Keratinocyte (primary cell): ENCODE data around the gene SDK1. TPM values are rescaled to one million over a fixed set of nuclear protein-coding genes. Genes with fewer than 3 reads are reported as not detected.

Experiments used
- DNase-seq: peaks from one replicate; pipeline ENCODE4 v3.0.0-alpha.2; 2011; ENCODE audit warnings: low read depth, missing footprints, low spot score
- FAIRE-seq: peaks from 2 replicates; lab custom pipeline; 2011; peaks lifted over from hg19 to GRCh38; lab: Jason Lieb, UNC
- H2AFZ ChIP-seq: 2 replicates; pipeline ENCODE4 v1.6.0; 2012; ENCODE audit warnings: low read length, control low read depth, inconsistent platforms; ENCODE audit not compliant: control insufficient read depth
- H3K27ac ChIP-seq: 2 replicates; pipeline ENCODE4 v1.5.1; 2011; ENCODE audit warnings: low read length; ENCODE audit not compliant: control insufficient read depth, insufficient read depth
- H3K27me3 ChIP-seq: 3 replicates; pipeline ENCODE4 v1.6.0; 2011; ENCODE audit warnings: low read length; ENCODE audit not compliant: control insufficient read depth, insufficient read depth; ENCODE audit errors: extremely low read depth
- H3K36me3 ChIP-seq, 2 experiments: 2 replicates in 1 of 2; 3 replicates in 1 of 2; pipeline ENCODE4 v1.5.1; 2011; ENCODE audit warnings: low read length in 2 of 2, mild to moderate bottlenecking in 1 of 2; ENCODE audit not compliant: control insufficient read depth in 2 of 2, insufficient read depth in 2 of 2; ENCODE audit errors: extremely low read depth in 1 of 2
- H3K4me1 ChIP-seq: 3 replicates; pipeline ENCODE4 v1.5.1; 2011; ENCODE audit warnings: low read length; ENCODE audit not compliant: control insufficient read depth, insufficient read depth; ENCODE audit errors: extremely low read depth
- H3K4me2 ChIP-seq: 3 replicates; pipeline ENCODE4 v1.6.0; 2011; ENCODE audit warnings: low read depth, low read length; ENCODE audit not compliant: control insufficient read depth, insufficient read depth; ENCODE audit errors: extremely low read depth
- H3K4me3 ChIP-seq, 3 experiments: fragments of 200-600 bp in 1 of 3; sonication (generic) in 1 of 3; 2 replicates in 2 of 3; 3 replicates in 1 of 3; pipeline ENCODE4 v1.5.1; 2011 to 2016; ENCODE audit warnings: low read length in 3 of 3, mild to moderate bottlenecking in 3 of 3, control low read depth in 2 of 3, inconsistent platforms in 1 of 3, low read depth in 1 of 3, mixed read lengths in 1 of 3, mixed run types in 1 of 3, moderate library complexity in 1 of 3; ENCODE audit not compliant: control insufficient read depth in 2 of 3, insufficient read depth in 2 of 3; ENCODE audit errors: extremely low read depth in 1 of 3
- H3K79me2 ChIP-seq: 2 replicates; pipeline ENCODE4 v1.6.0; 2012; ENCODE audit warnings: low read length; ENCODE audit not compliant: control insufficient read depth, insufficient read depth
- H3K9ac ChIP-seq: 3 replicates; pipeline ENCODE4 v1.6.0; 2011; ENCODE audit warnings: low read length; ENCODE audit not compliant: control insufficient read depth, insufficient read depth; ENCODE audit errors: extremely low read depth
- H3K9me1 ChIP-seq: 3 replicates; pipeline ENCODE4 v1.6.0; 2011; ENCODE audit warnings: low read length; ENCODE audit not compliant: control insufficient read depth, insufficient read depth; ENCODE audit errors: extremely low read depth
- H3K9me3 ChIP-seq: 2 replicates; pipeline ENCODE4 v1.5.1; 2012; ENCODE audit warnings: low read depth, low read length; ENCODE audit not compliant: control insufficient read depth
- H4K20me1 ChIP-seq: 3 replicates; pipeline ENCODE4 v1.6.0; 2011; ENCODE audit warnings: low read length; ENCODE audit not compliant: control insufficient read depth, insufficient read depth; ENCODE audit errors: extremely low read depth
- CTCF ChIP-seq, 3 experiments: IDR thresholded peaks in 1 of 3; conservative IDR thresholded peaks in 1 of 3; optimal IDR thresholded peaks in 1 of 3; 2 replicates in 2 of 3; 3 replicates in 1 of 3; pipeline versions ENCODE3 to v1.5.1; 2011; ENCODE audit warnings: low read length in 3 of 3, mild to moderate bottlenecking in 3 of 3, moderate library complexity in 2 of 3, control low read depth in 1 of 3, inconsistent platforms in 1 of 3; ENCODE audit not compliant: insufficient read depth in 2 of 3; ENCODE audit errors: extremely low read depth in 1 of 3
- EZH2 ChIP-seq: IDR thresholded peaks from one replicate; pipeline ENCODE4 v1.6.1; 2012; ENCODE audit warnings: inconsistent platforms, mild to moderate bottlenecking, low read length, moderate library complexity
- dilution Hi-C: fragments of 300-500 bp; cut with MboI; formaldehyde crosslinking; loops from one replicate; pipeline ENCODE4 v1.7.0; 2020; ENCODE audit warnings: low sequenced_read_pairs; ENCODE audit not compliant: extremely low pct_ligation_motif_present
- polyA plus RNA-seq, 5 experiments: library from polyadenylated mRNA; depleted of rRNA in 3 of 5; stranded (reverse) in 3 of 5; stranded (forward) in 1 of 5; unstranded in 1 of 5; fragments of >200 nt; gene quantifications; 1 replicate in 1 of 5; 2 replicates in 3 of 5; 3 replicates in 1 of 5; pipeline versions ENCODE4 v1.2.1 to v1.2.3, GENCODE V29; 2011 to 2012; ENCODE audit warnings: missing spikeins in 2 of 5, low read depth in 1 of 5, low replicate concordance in 1 of 5

SDK1 gene
- polyA plus RNA-seq, 1 donor (not counting 4 experiments of a cell fraction or from before 2014, with no cell fraction given) = 0.66 TPM

DNA sequence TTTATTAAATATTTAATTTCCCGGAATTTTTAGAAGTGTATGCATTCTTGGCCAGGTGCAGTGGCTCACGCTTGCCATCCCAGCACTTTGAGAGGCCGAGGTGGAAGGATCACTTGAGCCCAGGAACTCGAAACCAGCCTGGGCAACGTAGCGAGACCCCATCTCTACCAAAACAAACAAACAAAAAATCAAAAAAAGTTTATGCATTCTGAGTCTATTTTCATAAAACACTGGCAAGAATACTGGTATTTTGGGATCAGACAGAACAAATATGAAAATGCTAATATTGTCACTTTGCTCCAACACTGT lies 940.2 kb downstream of the SDK1 start:
- Histone ChIP-seq H2AFZ (no peak overlapping the region), H3K9me1 (no peaks in the 10 kb centered on the region), H3K9me3 (no peaks in the 10 kb centered on the region), H3K36me3 (no peaks in the 10 kb centered on the region), H4K20me1 (no peaks in the 10 kb centered on the region), H3K9ac (no peak overlapping the region), H3K27ac (no peak overlapping the region), H3K4me2 (no peak overlapping the region), H3K4me3 (no peak overlapping the region), H3K4me1 (no peaks in the 10 kb centered on the region), H3K27me3 (no peaks in the 10 kb centered on the region), H3K79me2 (no peaks in the 10 kb centered on the region)
- dilution Hi-C loops = no loop called here
- no peak for TF ChIP-seq CTCF (optimal IDR thresholded peaks at IDR 0.05 in 1 of 3, IDR thresholded peaks at IDR 0.05 in 1 of 3, conservative IDR thresholded peaks at IDR 0.05 in 1 of 3; ENCODE audit: extremely low read depth in 1 of 3, insufficient read depth in 2 of 3, low read length in 3 of 3)
- TF ChIP-seq EZH2 = no peak
- no peak for FAIRE-seq
- DNase-seq = no peak

- TF ChIP-seq CTCF (optimal IDR thresholded peaks at IDR 0.05 in 1 of 3, IDR thresholded peaks at IDR 0.05 in 1 of 3, conservative IDR thresholded peaks at IDR 0.05 in 1 of 3; ENCODE audit: extremely low read depth in 1 of 3, insufficient read depth in 2 of 3, low read length in 3 of 3) (no peak), EZH2 (no peak)
- Histone ChIP-seq H3K79me2 (no peaks in the 10 kb centered on the region), H2AFZ (no peak overlapping the region), H3K27me3 (no peaks in the 10 kb centered on the region), H3K9me3 (no peaks in the 10 kb centered on the region), H3K4me3 (no peak overlapping the region), H3K36me3 (no peaks in the 10 kb centered on the region), H3K4me2 (no peak overlapping the region), H3K9me1 (no peaks in the 10 kb centered on the region), H3K27ac (no peak overlapping the region), H4K20me1 (no peaks in the 10 kb centered on the region), H3K9ac (no peak overlapping the region), H3K4me1 (no peaks in the 10 kb centered on the region)
- DNase-seq = no peak
- FAIRE-seq = no peak
- dilution Hi-C loops = no loop called here
Measured at GRCh38 chr7:4241791-4242190, 940.7 kb downstream of the SDK1 start.
